SK-N-SH (cell line): ENCODE measurements around the gene PNPLA5. TPM values are rescaled to one million over a fixed set of nuclear protein-coding genes. Genes with fewer than 3 reads are reported as not detected.

Experiments
- CTCF ChIA-PET: fragments of 300-600, 350-600 bp; formaldehyde crosslinking; extraction: SDS; loops from one replicate; lab custom pipeline; 2021; lab: Yijun Ruan, JAX
- POLR2A ChIA-PET: fragments of 350-600 bp; sonication (Branson Sonifier 250); formaldehyde crosslinking; extraction: SDS; loops from one replicate; lab custom pipeline; 2020; ENCODE audit warnings: antibody characterized with exemption, inconsistent platforms; lab: Yijun Ruan, JAX
- DNase-seq: peaks from one replicate; pipeline ENCODE4 v3.0.0; 2012
- H2AFZ ChIP-seq: fragments of 200-600 bp; sonication (generic); 2 replicates; pipeline ENCODE4 v1.8.1; 2016; ENCODE audit warnings: antibody characterized with exemption, mild to moderate bottlenecking, low read depth
- H3F3A ChIP-seq: fragments of 200-600 bp; sonication (generic); replicated peaks from 2 replicates; pipeline ENCODE3; 2016; ENCODE audit warnings: antibody characterized with exemption, mild to moderate bottlenecking; ENCODE audit not compliant: insufficient read depth
- H3K27ac ChIP-seq, 2 experiments: fragments of 200-500 bp in 1 of 2; fragments of 200-600 bp in 1 of 2; sonication (Bioruptor generic) in 1 of 2; sonication (generic), shearing (Covaris generic) in 1 of 2; 2 replicates each; pipeline versions ENCODE4 v1.5.1 to v1.6.1; 2014 to 2016; ENCODE audit warnings: low read depth in 2 of 2, inconsistent platforms in 1 of 2, low read length in 1 of 2, mild to moderate bottlenecking in 1 of 2, mixed read lengths in 1 of 2
- H3K27me3 ChIP-seq: fragments of 200-600 bp; sonication (generic), shearing (Covaris generic); 2 replicates; pipeline ENCODE4 v1.6.1; 2016; ENCODE audit warnings: mixed run types; ENCODE audit not compliant: insufficient read depth
- H3K36me3 ChIP-seq, 2 experiments: fragments of 200-500 bp in 1 of 2; fragments of 200-600 bp in 1 of 2; sonication (Bioruptor generic) in 1 of 2; sonication (generic) in 1 of 2; replicated peaks in 1 of 2; 2 replicates each; pipeline versions ENCODE3 to v1.5.1; 2014 to 2016; ENCODE audit warnings: low read length in 1 of 2, mild to moderate bottlenecking in 1 of 2; ENCODE audit not compliant: insufficient read depth in 2 of 2, control insufficient read depth in 1 of 2
- H3K4me1 ChIP-seq, 2 experiments: fragments of 200-500 bp in 1 of 2; fragments of 200-600 bp in 1 of 2; sonication (Bioruptor generic) in 1 of 2; sonication (generic), shearing (Covaris generic) in 1 of 2; 2 replicates each; pipeline versions ENCODE4 v1.5.1 to v1.6.1; 2014 to 2016; ENCODE audit warnings: low read depth in 1 of 2, low read length in 1 of 2, mixed run types in 1 of 2; ENCODE audit not compliant: insufficient read depth in 2 of 2, control insufficient read depth in 1 of 2
- H3K4me2 ChIP-seq: fragments of 200-600 bp; sonication (generic), shearing (Covaris generic); 2 replicates; pipeline ENCODE4 v1.6.1; 2017; ENCODE audit warnings: mixed run types
- H3K4me3 ChIP-seq, 2 experiments: fragments of 200-500 bp in 1 of 2; fragments of 200-600 bp in 1 of 2; sonication (Bioruptor generic) in 1 of 2; sonication (generic), shearing (Covaris generic) in 1 of 2; 2 replicates each; pipeline versions ENCODE4 v1.5.1 to v1.8.1; 2014 to 2016; ENCODE audit warnings: low read depth in 2 of 2, inconsistent platforms in 1 of 2, low read length in 1 of 2, mild to moderate bottlenecking in 1 of 2, mixed read lengths in 1 of 2, moderate library complexity in 1 of 2
- H3K79me2 ChIP-seq: fragments of 200-600 bp; sonication (generic); 2 replicates; pipeline ENCODE4 v1.8.1; 2017; ENCODE audit warnings: mild to moderate bottlenecking; ENCODE audit not compliant: insufficient read depth
- H3K9ac ChIP-seq: fragments of 200-600 bp; sonication (generic); 2 replicates; pipeline ENCODE4 v1.6.1; 2017; ENCODE audit warnings: mixed run types
- H3K9me2 ChIP-seq: fragments of 200-600 bp; sonication (generic); 2 replicates; pipeline ENCODE4 v1.6.1; 2017; ENCODE audit warnings: mixed run types
- H3K9me3 ChIP-seq: fragments of 200-600 bp; sonication (generic); 2 replicates; pipeline ENCODE4 v1.6.1; 2017; ENCODE audit warnings: mixed run types, mild to moderate bottlenecking, moderate library complexity
- H4K20me1 ChIP-seq: fragments of 200-600 bp; sonication (generic); 2 replicates; pipeline ENCODE4 v1.6.1; 2017; ENCODE audit warnings: mild to moderate bottlenecking, mixed run types; ENCODE audit not compliant: insufficient read depth
- CHD2 ChIP-seq: fragments of 150-350 bp; IDR thresholded peaks from 2 replicates; pipeline ENCODE4 v1.6.1; 2018; ENCODE audit warnings: low read length; ENCODE audit not compliant: partially characterized antibody
- CTCF ChIP-seq: fragments of 200-600 bp; sonication (generic); IDR thresholded peaks from 2 replicates; pipeline ENCODE4 v1.6.1; 2017; ENCODE audit warnings: antibody characterized with exemption, mild to moderate bottlenecking, moderate library complexity
- FOSL2 ChIP-seq: IDR thresholded peaks from 2 replicates; pipeline ENCODE4 v1.4.0; 2012; ENCODE audit warnings: low read depth, mild to moderate bottlenecking, moderate library complexity, borderline replicate concordance
- FOXJ3 ChIP-seq: sonication (generic); formaldehyde crosslinking; IDR thresholded peaks from 2 replicates; pipeline ENCODE4 v1.5.1; 2020; ENCODE audit warnings: mild to moderate bottlenecking, missing genetic modification reagents
- GATA2 ChIP-seq: sonication (generic); formaldehyde crosslinking; IDR thresholded peaks from 2 replicates; pipeline ENCODE4 v1.5.0; 2020; ENCODE audit warnings: mild to moderate bottlenecking, missing genetic modification reagents
- MEF2A ChIP-seq: IDR thresholded peaks from 2 replicates; pipeline ENCODE4 v1.4.0; 2012; ENCODE audit warnings: low read depth, borderline replicate concordance
- POLR2AphosphoS5 ChIP-seq: IDR thresholded peaks from 2 replicates; pipeline ENCODE4 v1.6.1; 2012; ENCODE audit warnings: low read depth, low read length
- RCOR1 ChIP-seq: fragments of 150-350 bp; IDR thresholded peaks from 2 replicates; pipeline ENCODE4 v1.6.1; 2017; ENCODE audit warnings: antibody characterized with exemption, low read length
- RFX5 ChIP-seq: IDR thresholded peaks from 2 replicates; pipeline ENCODE4 v1.6.1; 2012; ENCODE audit warnings: mild to moderate bottlenecking, improper control_type of control experiment, low read length
- TAF1 ChIP-seq: IDR thresholded peaks from 2 replicates; pipeline ENCODE4 v1.6.1; 2012; ENCODE audit warnings: low read depth, mild to moderate bottlenecking, low read length, moderate library complexity, borderline replicate concordance
- YY1 ChIP-seq: IDR thresholded peaks from 2 replicates; pipeline ENCODE4 v1.4.0; 2012; ENCODE audit warnings: low read depth, mild to moderate bottlenecking
- WGBS: methylation state at CpG from one replicate; pipeline ENCODE4 v1.1.6; 2017; ENCODE audit warnings: low lambda C conversion rate; 5-methylcytosine and 5-hydroxymethylcytosine counted together
- polyA plus RNA-seq, 3 experiments: library from polyadenylated mRNA; depleted of rRNA; stranded (reverse); fragments of >200 nt; gene quantifications; 2 replicates each; pipeline ENCODE4 v1.2.3, GENCODE V29; 2012
- TF ChIP-seq, protein P1 (sequence below): IDR thresholded peaks from 2 replicates; pipeline ENCODE4 v1.4.0; 2012; ENCODE audit warnings: low read depth, borderline replicate concordance
- TF ChIP-seq, protein P2 (sequence below): fragments of 150-350 bp; IDR thresholded peaks from 2 replicates; pipeline ENCODE4 v1.6.1; 2016; ENCODE audit warnings: mild to moderate bottlenecking, low read depth, low read length

PNPLA5 gene
- polyA plus RNA-seq, 1 of the 3 experiments (the other 2 are of a cell fraction): not detected

DNA sequence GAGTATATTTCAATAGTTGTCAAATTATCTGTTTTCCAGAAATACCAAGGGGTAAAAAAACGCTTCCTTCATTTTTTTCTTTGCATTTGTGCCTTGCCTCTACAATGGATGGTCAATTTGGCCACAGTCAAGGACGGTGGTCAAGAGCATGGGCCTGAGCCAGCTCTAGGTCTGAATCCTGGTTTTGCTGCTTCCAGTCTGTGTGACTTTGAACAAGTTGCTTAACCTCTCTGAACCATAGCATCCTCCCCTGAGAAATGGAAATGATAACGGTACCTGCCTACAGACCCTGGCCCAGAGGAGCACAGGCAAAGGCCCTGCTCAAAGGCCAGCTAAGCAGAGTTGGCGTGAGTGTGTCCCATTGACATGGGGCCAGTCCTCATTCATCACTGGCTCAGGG lies 3.1 kb downstream of the PNPLA5 start:
- DNase-seq: no peak
- Histone ChIP-seq H3K27ac (no peak overlapping the region), H3F3A (no peaks in the 10 kb centered on the region), H3K9me3 (no peaks in the 10 kb centered on the region), H3K4me3 (no peak overlapping the region), H3K4me2 (no peak overlapping the region), H3K4me1 (no peaks in the 10 kb centered on the region; a peak in 1 of 4 replicates), H3K9ac (no peak overlapping the region), H3K79me2 (no peaks in the 10 kb centered on the region), H4K20me1 (no peaks in the 10 kb centered on the region), H3K36me3 (no peaks in the 10 kb centered on the region), H2AFZ (no peak overlapping the region), H3K27me3 (no peaks in the 10 kb centered on the region; the same call in 1 of the 2 replicates), H3K9me2 (no peaks in the 10 kb centered on the region)
- CTCF ChIA-PET: interaction anchor here (0.9 to 2.6 kb wide), 5 partner anchors 11 to 60 kb away, joined by 3 to 11 read pairs (median 5); no protein-coding TSS in a partner anchor
- POLR2A ChIA-PET: no interaction called here
- TF ChIP-seq RCOR1 (no peak), YY1 (no peak), FOSL2 (no peak), MEF2A (no peak), POLR2AphosphoS5 (no peak), FOXJ3 (no peak), CTCF (no peak), RFX5 (no peak), CHD2 (no peak), GATA2 (CRISPR knock-in tag) (no peak)
- TF ChIP-seq, protein P1, sequence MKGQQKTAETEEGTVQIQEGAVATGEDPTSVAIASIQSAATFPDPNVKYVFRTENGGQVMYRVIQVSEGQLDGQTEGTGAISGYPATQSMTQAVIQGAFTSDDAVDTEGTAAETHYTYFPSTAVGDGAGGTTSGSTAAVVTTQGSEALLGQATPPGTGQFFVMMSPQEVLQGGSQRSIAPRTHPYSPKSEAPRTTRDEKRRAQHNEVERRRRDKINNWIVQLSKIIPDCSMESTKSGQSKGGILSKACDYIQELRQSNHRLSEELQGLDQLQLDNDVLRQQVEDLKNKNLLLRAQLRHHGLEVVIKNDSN: no peak
- TF ChIP-seq, protein P2, sequence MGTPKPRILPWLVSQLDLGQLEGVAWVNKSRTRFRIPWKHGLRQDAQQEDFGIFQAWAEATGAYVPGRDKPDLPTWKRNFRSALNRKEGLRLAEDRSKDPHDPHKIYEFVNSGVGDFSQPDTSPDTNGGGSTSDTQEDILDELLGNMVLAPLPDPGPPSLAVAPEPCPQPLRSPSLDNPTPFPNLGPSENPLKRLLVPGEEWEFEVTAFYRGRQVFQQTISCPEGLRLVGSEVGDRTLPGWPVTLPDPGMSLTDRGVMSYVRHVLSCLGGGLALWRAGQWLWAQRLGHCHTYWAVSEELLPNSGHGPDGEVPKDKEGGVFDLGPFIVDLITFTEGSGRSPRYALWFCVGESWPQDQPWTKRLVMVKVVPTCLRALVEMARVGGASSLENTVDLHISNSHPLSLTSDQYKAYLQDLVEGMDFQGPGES: no peak
- WGBS: 29% methylated on average over 1 of the region's 4 CpGs

DNA sequence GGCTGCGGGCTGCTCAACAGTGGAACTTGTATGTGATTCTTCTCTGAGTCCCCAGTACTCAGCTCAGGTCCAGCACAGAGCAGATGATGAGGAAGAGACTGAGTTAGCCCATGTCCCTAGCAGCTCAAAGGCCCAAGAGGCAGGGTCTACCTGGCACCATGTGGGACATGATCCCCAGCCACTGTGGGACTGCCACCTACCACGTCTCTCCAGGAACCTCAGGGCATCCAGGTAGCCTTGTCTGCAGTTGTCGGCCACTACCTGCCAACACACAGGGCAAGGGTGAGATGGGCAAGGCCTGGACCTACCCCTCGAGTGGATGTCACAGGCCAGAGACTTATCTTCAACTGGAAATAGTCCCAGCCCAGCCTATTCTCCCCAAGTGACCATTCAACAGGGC lies 4.4 kb downstream of the PNPLA5 start:
- Histone ChIP-seq H3K4me3 (no peak overlapping the region), H3K4me2 (no peak overlapping the region), H3K36me3 (no peaks in the 10 kb centered on the region), H3F3A (no peaks in the 10 kb centered on the region), H2AFZ (no peak overlapping the region), H3K79me2 (no peaks in the 10 kb centered on the region), H3K9me2 (no peaks in the 10 kb centered on the region), H3K9ac (no peak overlapping the region), H3K4me1 (no peaks in the 10 kb centered on the region; a peak in 1 of 4 replicates), H4K20me1 (no peaks in the 10 kb centered on the region), H3K27me3 (no peaks in the 10 kb centered on the region; the same call in 1 of the 2 replicates), H3K27ac (no peak overlapping the region), H3K9me3 (no peaks in the 10 kb centered on the region)
- DNase-seq: no peak
- CTCF ChIA-PET: interaction anchor here (1.4 to 2.6 kb wide), 2 partner anchors 16 to 58 kb away, joined by 9 to 11 read pairs; no protein-coding TSS in a partner anchor
- no peak for TF ChIP-seq TAF1
- TF ChIP-seq, protein P2: no peak
- WGBS: no CpG with 5 or more reads among the region's 4 CpGs
- POLR2A ChIA-PET: no interaction called here
